Endodermal cell (in vitro differentiated cells): ENCODE measurements around the gene POU2F3. TPM values are rescaled to one million over a fixed set of nuclear protein-coding genes. Genes with fewer than 3 reads are reported as not detected.

Experiments used
- DNase-seq: peaks from one replicate; pipeline ENCODE4 v3.0.0-alpha.2; 2017
- H3K27ac ChIP-seq: 2 replicates; pipeline ENCODE4 v1.5.1; 2013; ENCODE audit warnings: mild to moderate bottlenecking, low read depth, low read length, moderate library complexity
- H3K27me3 ChIP-seq: 2 replicates; pipeline ENCODE4 v1.6.1; 2013; ENCODE audit warnings: mild to moderate bottlenecking, low read length, moderate library complexity; ENCODE audit not compliant: insufficient read depth, control insufficient read depth, poor library complexity, severe bottlenecking
- H3K36me3 ChIP-seq: 2 replicates; pipeline ENCODE4 v1.7.0; 2013; ENCODE audit warnings: mild to moderate bottlenecking, low read length, moderate library complexity; ENCODE audit not compliant: control insufficient read depth, insufficient read depth
- H3K4me1 ChIP-seq: one replicate; pipeline ENCODE4 v1.7.0; 2013; ENCODE audit warnings: low read length; ENCODE audit not compliant: control insufficient read depth, insufficient read depth
- H3K4me3 ChIP-seq: 2 replicates; pipeline ENCODE4 v1.5.1; 2013; ENCODE audit warnings: mild to moderate bottlenecking, low read length, moderate library complexity
- H3K9ac ChIP-seq: 2 replicates; pipeline ENCODE4 v1.6.1; 2013; ENCODE audit warnings: mild to moderate bottlenecking, low read length, moderate library complexity; ENCODE audit not compliant: poor library complexity, severe bottlenecking; ENCODE audit errors: extremely low read depth
- H3K9me3 ChIP-seq: 2 replicates; pipeline ENCODE4 v1.6.1; 2013; ENCODE audit warnings: mild to moderate bottlenecking, low read length, moderate library complexity; ENCODE audit not compliant: control insufficient read depth
- H3K27ac Mint-ChIP-seq: 2 replicates; pipeline ENCODE4 v1.8.0; 2020; ENCODE audit warnings: mixed read lengths
- H3K27me3 Mint-ChIP-seq: 2 replicates; pipeline ENCODE4 v1.8.0; 2021; ENCODE audit warnings: mild to moderate bottlenecking, mixed read lengths; ENCODE audit not compliant: insufficient read depth
- H3K36me3 Mint-ChIP-seq: 2 replicates; pipeline ENCODE4 v1.8.0; 2020; ENCODE audit warnings: low read depth, mixed read lengths
- H3K4me1 Mint-ChIP-seq: 2 replicates; pipeline ENCODE4 v1.8.0; 2020; ENCODE audit warnings: mixed read lengths
- H3K4me3 Mint-ChIP-seq: 2 replicates; pipeline ENCODE4 v1.8.0; 2020; ENCODE audit warnings: mild to moderate bottlenecking, moderate library complexity, mixed read lengths
- H3K9me3 Mint-ChIP-seq: 2 replicates; pipeline ENCODE4 v1.8.0; 2020; ENCODE audit warnings: mild to moderate bottlenecking, mixed read lengths
- CTCF ChIP-seq: fragments of 200-600 bp; sonication (generic); conservative IDR thresholded peaks from 2 replicates; pipeline ENCODE4 v1.5.0; 2021; ENCODE audit warnings: antibody characterized with exemption, mild to moderate bottlenecking
- WGBS, 2 experiments: methylation state at CpG; one replicate each; pipeline versions ENCODE4 v1.1.5 to v1.1.7; 2013; ENCODE audit warnings: missing lambda C conversion rate in 2 of 2, mixed read lengths in 1 of 2; ENCODE audit not compliant: insufficient coverage in 1 of 2, insufficient read length in 1 of 2; 5-methylcytosine and 5-hydroxymethylcytosine counted together
- total RNA-seq, 2 donors: library from RNA; stranded (reverse); fragmentation: NEBNext Ultra II Directional in 1 of 2; extraction: Animal tissue kit (Norgen Biotek cat#: 25700) in 1 of 2; gene quantifications; 2 replicates in 1 of 2; 3 replicates in 1 of 2; pipeline ENCODE4 v1.2.1, GENCODE V29; 2021

The POU2F3 gene
- total RNA-seq, 2 donors from 2014 or later: 0.46 TPM; not detected in 1

GRCh38 chr11:120207512-120207911, 32.4 kb upstream of the POU2F3 start:
- Mint-ChIP-seq H3K27ac (no peak overlapping the region), H3K36me3 (no peaks in the 10 kb centered on the region)
- peaks cover 59% of the 10 kb centered on the region for H3K27me3 ChIP-seq

GRCh38 chr11:120208001-120208441, 31.9 kb upstream of the POU2F3 start:
- DNase-seq: no peak
- WGBS, 2 experiments: 81 to 84% methylated on average over 13 of the region's 13 CpGs
- H3K27me3 ChIP-seq: peaks cover 64% of the 10 kb centered on the region
- no peak overlapping the region for H3K9ac ChIP-seq
- no peak overlapping the region for H3K27ac ChIP-seq
- TF ChIP-seq CTCF: no peak
- H3K9me3 ChIP-seq: no peaks in the 10 kb centered on the region
- no peak overlapping the region for H3K4me3 Mint-ChIP-seq
- no peak overlapping the region for H3K4me3 ChIP-seq
- no peak overlapping the region for H3K27ac Mint-ChIP-seq
- no peaks in the 10 kb centered on the region for H3K9me3 Mint-ChIP-seq
- no peaks in the 10 kb centered on the region for H3K4me1 ChIP-seq
- H3K36me3 Mint-ChIP-seq: no peaks in the 10 kb centered on the region
- H3K36me3 ChIP-seq: no peaks in the 10 kb centered on the region
- H3K4me1 Mint-ChIP-seq: peaks cover 15% of the 10 kb centered on the region
- peaks cover 78% of the 10 kb centered on the region for H3K27me3 Mint-ChIP-seq

More at GRCh38 chr11:120207512-120207911, 32.4 kb upstream of the POU2F3 start:
- WGBS, 2 experiments: 92 to 98% methylated on average over 7 of the region's 7 CpGs
- peaks cover 76% of the 10 kb centered on the region for H3K27me3 Mint-ChIP-seq
- no peaks in the 10 kb centered on the region for H3K9me3 ChIP-seq
- no peaks in the 10 kb centered on the region for H3K4me1 ChIP-seq
- H3K4me3 ChIP-seq: no peak overlapping the region
- no peak for DNase-seq
- H3K9me3 Mint-ChIP-seq: no peaks in the 10 kb centered on the region
- peaks cover 12% of the 10 kb centered on the region for H3K4me1 Mint-ChIP-seq
- H3K4me3 Mint-ChIP-seq: no peak overlapping the region
- TF ChIP-seq CTCF: no peak
- no peak overlapping the region for H3K27ac ChIP-seq
- H3K36me3 ChIP-seq: no peaks in the 10 kb centered on the region
- H3K9ac ChIP-seq: no peak overlapping the region

- Histone ChIP-seq H3K4me1 (no peaks in the 10 kb centered on the region), H3K27ac (no peak overlapping the region), H3K9ac (no peak overlapping the region)
These were observed 31.2 kb upstream of the POU2F3 start for GRCh38 chr11:120208777-120209176.

More at GRCh38 chr11:120208777-120209176, 31.2 kb upstream of the POU2F3 start:
- no peak for TF ChIP-seq CTCF
- 66 to 69% methylated on average over 6 of the region's 6 CpGs for whole genome bisulfite sequencing, 2 experiments
- H3K4me1 Mint-ChIP-seq: peaks cover 18% of the 10 kb centered on the region
- no peak overlapping the region for H3K27ac Mint-ChIP-seq
- H3K9me3 ChIP-seq: no peaks in the 10 kb centered on the region
- no peaks in the 10 kb centered on the region for H3K36me3 Mint-ChIP-seq
- DNase-seq: no peak
- no peaks in the 10 kb centered on the region for H3K9me3 Mint-ChIP-seq
- peaks cover 83% of the 10 kb centered on the region for H3K27me3 Mint-ChIP-seq
- H3K4me3 ChIP-seq: no peak overlapping the region
- no peak overlapping the region for H3K4me3 Mint-ChIP-seq
- no peaks in the 10 kb centered on the region for H3K36me3 ChIP-seq
- H3K27me3 ChIP-seq: peaks cover 71% of the 10 kb centered on the region
